KG1 (cell line): ENCODE data around the gene WDR41.
A peak's percentile ranks its signal among the peaks of the same experiment; 100 is the strongest.
"Not testable (repeated sequence)": the region's sequence is repeated elsewhere in the genome, so short reads cannot be mapped to it uniquely, and the experiment has no call there.

Experiments used
- DNase-seq: peaks from one replicate; lab custom pipeline; 2025; lab: John Stamatoyannopoulos, UW

The WDR41 gene, protein sequence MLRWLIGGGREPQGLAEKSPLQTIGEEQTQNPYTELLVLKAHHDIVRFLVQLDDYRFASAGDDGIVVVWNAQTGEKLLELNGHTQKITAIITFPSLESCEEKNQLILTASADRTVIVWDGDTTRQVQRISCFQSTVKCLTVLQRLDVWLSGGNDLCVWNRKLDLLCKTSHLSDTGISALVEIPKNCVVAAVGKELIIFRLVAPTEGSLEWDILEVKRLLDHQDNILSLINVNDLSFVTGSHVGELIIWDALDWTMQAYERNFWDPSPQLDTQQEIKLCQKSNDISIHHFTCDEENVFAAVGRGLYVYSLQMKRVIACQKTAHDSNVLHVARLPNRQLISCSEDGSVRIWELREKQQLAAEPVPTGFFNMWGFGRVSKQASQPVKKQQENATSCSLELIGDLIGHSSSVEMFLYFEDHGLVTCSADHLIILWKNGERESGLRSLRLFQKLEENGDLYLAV

DNA sequence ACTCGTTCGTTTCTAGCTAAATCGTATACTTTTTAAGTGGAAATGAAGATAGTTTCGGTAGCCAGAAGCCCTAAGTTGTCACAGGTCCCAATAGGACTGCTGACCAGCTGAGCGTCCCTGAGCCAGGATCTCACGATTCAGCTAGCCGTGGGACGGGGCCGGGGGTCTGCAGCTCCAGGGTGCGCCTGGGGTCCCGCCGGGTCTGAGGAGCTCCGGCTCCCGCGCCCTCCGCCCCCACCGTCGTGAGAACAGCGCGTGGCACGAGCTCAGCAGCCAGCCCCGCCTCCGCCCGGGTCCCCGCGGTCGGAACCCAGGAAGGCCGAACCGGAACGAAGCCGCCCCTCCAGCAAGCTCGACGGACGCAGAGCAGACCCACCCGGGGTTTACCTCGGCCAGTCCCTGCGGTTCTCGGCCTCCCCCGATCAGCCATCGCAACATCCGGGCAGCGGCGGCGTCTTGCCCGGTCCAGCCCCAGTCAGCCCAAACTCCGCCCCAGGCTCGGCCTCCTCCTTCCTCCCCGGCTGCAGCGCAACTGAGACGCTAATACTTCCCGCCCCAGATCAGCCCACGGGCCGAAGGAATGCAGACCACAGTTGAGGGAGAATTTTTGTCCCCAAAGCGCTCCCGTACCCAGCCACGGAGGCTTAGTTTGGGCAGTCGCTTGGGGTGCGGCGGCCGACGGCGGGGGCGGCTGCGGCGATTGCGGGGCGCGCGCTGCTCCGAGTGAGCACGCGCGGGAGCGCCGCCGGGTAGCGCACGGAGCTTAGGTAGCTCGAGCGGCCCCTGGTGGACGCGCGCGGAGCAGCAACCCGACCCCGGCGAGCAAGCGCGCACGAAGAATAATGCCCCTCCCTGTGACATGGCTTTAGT is at the start of gene WDR41:
TSS of gene WDR41 (minus strand) at position 534 of the 870 bp plus-strand sequence. CDS start at position 438, 96 bp downstream.
- peak; percentile 85 for DNase-seq

DNA sequence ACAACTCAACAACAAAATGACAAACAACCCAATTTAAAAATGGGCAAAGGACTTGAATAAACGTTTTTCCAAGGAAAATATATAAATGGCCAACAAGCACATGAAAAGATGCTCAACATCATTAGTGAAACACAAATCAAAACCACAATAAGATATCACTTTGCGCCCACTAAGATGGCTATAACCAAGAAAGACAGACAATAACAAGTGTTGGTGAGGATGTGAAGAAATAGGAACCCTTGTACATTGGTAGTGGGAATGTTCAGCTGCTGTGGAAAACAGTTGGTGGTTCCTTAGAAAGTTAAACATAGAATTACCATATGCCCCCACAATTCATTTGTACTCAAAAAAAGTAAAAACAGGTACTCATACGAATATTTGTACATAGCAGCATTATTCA is 39.2 kb upstream of the WDR41 start:
- no peak for DNase-seq

DNA sequence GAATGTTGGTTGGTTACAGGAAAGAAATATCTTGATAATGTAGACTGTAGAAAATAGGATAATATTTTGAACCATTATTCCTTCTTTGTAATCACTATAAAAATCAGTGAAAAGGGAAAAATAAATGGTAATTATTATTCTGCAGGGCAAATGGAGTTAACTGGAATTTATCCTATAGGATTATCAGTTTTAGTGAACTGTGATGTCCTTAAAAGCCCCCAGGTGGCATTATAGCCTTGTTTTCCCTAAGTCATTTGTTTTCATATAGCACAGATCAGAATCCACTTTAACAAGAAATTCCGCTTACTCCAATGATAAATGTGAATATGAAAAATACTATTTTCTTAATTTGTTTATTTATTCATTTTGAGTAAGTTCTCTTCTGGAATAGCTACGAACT is 26.2 kb upstream of the WDR41 start:
- DNase-seq = no peak

DNA sequence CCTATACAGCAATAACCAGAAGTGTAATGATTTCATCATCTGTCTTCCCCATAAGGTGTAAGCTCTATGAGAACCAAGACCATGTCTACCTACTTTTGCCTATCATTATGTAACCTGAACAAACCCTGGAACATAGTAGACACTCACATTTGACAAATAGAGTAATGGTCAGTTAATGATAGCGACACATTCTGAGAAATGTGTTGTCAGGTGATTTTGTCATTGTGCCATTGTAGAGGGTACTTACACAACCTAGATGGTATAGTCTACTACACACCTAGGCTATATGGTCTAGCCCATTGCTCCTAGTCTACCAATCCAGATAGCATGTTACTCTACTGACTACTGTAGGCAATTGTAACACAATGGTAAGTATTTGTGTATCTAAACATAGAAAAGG is 22.3 kb upstream of the WDR41 start:
- no peak for DNase-seq

DNA sequence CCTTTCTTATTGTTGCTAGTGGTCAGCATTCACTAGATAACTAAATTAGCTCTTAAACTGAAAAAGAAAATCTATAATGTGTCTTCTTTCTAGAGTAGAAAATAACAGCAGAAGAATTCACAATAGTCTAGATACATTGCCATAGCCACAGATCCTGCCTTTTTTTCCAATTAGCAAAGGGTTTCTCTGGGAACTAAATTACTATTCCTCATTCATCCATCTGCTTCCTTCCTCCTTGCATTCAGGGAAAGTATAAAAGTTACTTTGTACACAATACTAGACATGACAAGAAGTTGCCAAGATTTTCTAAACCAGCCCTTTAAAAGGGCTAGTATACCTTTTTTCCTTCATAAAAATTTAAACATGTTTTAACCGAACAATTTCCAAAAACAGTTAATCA is 21.2 kb upstream of the WDR41 start:
- DNase-seq = no peak

DNA sequence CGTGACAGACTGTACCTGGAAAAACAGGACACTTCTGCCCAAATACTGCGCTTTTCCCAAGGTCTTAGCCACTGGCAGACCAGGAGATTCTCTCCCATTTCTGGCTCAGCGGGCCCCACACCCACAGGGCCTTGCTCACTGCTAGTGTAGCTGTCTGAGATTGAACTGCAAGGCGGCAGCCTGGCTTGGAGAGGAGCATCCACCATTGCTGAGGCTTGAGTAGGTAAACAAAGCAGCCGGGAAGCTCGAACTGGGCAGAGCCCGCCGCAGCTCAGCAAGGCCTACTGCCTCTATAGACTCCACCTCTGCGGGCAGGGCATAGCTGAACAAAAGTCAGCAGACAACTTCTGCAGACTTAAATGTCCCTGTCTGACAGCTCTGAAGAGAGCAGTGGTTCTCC is 9.0 kb upstream of the WDR41 start:
- DNase-seq = not testable (repeated sequence)

DNA sequence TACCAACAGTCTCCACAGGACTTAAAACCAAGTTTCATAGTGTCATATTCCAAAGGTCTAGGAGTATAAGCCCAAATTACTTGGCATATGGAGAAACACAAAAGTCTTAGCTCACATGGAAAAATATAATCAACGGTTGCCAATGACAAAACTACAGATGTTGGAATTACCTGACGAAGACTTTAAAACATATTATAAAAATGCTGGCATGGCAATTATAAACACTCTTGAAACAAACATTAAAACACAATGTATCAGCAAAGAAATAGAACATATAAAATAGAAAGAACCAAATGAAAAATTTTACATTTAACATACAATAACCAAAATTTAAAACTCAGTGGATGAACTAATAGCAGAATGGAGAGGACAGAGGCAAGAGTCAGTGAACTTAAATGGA is 7.9 kb upstream of the WDR41 start:
- DNase-seq = no peak

DNA sequence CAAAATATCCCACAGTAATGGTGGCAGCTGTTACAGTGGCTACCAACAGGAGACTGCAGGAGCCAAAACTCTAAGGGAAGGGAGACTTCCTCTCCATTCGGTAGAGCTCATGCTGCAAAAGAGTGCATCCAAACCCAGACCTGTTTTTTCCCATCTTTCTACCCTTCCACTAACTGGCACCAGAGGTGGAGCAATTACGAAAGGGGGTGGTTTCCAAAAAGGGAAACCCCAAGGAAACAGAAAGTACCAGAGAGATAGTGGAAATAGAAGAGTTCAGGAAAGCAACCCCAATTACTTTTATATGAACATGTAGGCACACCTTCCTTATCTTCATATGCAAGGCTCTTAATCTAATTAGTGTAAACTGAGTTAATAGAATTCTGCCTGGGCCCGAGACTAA is 7.3 kb upstream of the WDR41 start:
- no peak for DNase-seq

DNA sequence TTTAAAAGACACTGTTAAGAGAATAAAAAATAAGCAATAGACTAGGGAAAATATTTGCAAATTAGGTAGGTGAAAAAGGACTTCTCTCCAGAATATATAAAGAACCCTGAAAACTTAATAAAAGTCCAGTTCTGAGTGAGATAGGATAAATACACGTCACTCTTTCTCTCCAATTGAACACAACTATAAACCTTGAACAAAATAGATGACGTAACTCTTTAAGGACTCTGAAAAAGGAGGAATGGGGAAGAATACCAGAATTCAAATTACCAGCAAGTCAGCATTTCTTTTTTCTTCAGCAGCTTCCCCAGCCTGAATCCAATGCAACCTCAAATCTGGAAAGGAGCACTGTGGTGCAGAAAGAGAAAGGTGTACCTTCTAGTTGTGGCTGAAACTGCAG is 6.8 kb upstream of the WDR41 start:
- DNase-seq = no peak

DNA sequence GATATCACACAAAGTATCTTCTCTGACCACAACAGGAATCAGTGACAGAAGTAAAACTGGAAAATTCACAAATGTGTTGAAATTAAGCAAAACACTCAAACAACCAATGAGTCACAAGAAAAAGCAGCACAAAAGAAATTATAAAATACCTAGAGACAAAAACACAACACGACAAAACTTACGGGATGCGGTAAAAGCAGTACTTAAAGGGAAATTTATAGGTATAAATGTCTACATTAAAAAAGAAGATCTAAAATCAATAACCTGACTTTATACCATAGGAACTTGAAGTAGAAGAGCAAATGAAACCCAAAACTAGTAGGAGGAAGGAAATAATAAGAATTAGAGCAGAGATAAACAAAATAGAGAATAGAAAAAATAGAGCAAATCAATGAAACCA is 2.8 kb upstream of the WDR41 start:
- no peak for DNase-seq

DNA sequence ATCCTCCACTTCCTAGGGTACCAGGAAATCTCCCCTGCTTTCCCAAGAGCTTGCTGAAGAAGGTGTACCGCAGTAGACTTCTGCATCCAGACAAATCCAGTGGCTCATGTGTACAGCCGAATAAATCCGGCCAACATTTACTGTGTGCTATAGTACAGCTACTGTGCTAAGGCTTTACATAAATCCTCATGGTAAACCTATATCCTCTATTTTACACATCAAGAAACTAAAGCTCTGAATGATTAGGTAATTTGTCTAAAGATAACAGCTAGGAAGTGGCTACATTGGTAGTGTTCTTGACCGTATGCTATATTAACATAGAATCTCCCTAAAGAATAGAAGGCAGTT is 511 bp upstream of the WDR41 start:
- no peak for DNase-seq

DNA sequence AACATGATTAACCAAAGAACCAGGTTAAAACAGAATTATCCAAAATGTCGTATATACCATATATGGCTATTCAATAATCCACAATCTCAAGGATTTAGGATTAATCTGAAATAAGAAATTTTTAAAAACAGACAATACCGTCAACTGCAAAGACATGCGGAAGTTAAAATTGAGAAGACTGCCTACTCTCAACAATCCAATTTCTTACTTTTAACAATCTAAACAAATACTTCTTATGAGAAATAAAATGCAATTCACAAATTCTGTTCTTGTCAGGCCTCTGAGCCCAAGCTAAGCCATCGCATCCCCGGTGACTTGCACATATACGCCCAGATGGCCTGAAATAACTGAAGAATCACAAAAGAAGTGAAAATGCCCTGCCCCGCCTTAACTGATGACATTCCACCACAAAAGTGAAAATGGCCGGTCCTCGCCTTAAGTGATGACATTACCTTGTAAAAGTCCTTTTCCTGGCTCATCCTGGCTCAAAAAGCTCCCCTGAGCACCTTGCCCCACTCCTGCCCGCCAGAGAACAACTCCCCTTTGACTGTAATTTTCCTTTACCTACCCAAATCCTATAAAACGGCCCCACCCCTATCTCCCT is 1.3 kb downstream of the WDR41 start:
- peak; percentile 18 for DNase-seq

DNA sequence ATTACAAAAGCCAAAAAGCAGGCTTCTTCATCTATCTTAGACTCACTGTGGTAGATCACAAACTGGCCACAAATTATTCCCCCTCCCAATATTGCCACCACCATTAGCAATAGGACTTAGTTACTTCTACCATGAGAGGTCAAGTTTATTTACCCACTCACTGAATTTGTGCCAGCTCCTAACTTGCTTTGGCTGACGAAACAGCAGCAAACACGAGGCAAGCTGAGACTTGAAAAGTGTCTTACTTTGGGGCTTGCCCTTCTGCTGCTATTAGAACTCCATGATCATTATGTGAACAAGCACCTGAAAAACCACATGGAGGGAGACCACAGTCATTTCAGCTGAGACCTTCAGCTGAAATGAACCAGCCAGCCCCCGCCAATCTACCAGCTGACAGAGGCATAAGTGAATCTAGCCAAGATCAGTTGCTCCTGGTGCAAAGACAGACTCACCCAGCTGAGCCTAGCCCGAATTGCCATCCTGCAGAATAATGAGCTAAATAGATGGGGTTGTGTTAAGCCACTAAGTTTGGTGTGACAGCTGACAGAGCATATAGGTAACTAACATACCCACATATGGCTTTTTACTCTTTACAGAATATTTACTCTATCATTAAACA is 5.7 kb downstream of the WDR41 start:
- DNase-seq = no peak

DNA sequence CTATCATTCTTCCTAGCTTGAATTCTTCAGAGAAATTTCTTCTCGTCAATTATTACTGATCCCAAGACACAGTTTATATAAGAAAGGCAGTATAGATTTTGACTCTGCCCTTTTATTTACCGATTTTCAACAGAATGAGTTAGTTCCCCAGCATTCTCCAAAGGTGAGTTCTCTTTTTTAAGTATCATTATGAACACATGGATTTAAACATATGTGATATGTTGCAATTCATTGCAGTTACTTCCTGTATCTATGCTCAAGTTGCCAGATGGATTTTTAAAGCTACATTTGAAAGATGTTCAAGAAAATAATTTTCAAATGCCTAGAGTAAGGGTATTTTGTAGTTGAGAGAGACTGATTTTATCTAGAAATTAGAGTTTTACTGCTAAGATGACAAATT is 8.4 kb downstream of the WDR41 start:
- DNase-seq = peak; percentile 4

DNA sequence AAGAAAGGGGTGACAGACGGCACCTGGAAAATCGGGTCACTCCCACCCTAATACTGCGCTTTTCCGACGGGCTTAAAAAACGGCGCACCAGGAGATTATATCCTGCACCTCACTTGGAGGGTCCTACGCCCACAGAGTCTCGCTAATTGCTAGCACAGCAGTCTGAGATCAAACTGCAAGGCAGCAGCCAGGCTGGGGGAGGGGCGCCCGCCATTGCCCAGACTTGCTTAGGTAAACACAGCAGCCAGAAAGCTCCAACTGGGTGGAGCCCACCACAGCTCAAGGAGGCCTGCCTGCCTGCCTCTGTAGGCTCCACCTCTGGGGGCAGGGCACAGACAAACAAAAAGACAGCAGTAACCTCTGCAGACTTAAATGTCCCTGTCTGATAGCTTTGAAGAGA is 17.1 kb downstream of the WDR41 start:
- not testable (repeated sequence) for DNase-seq

DNA sequence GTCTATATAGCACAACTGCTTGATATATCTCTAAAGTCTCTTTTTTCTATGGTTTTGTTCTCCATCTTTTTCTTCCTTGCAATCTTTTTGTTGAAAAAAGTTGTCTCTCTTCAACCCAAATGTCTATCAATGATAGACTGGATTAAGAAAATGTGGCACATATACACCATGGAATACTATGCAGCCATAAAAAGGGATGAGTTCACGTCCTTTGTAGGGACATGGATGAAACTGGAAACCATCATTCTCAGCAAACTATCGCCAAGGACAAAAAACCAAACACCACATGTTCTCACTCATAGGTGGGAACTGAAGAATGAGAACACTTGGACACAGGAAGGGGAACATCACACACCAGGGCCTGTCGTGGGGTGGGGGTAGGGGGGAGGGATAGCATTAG is 23.2 kb downstream of the WDR41 start:
- DNase-seq = not testable (repeated sequence)

DNA sequence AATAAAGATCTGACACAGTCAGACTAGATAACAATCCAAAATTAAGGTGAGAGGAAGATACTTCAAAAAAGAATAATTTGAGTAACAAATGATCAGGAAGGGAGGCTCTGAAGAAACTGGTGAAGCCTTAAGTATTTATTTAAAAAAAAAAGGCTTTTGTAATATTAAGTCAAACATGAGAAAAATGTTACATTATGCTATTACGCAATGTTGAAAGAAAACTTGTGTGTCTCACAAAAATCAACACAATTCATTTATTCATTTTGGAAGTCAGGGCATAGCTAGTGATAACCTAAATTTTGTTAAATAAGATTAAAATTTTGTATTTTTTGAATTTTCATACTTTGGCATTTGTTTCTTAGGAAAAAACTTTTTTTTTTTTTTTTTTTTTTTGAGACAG is 28.2 kb downstream of the WDR41 start:
- DNase-seq = no peak

DNA sequence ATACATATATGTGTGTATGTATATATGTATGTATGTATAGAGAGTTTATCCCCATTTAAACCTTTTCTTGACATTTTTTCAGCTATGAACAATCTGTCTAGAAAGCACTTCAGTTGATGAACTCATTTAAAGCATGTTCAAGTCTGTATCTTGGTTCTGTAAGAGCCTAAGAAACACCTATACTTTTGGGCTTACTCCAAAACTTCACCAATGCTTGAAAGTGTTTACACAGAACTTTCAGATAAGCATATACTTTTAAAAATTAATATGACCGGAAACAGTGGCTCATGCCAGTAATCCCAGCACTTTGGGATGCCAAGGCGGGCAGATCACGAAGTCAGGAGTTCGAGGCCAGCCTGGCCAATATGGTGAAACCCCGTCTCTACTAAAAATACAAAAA is 30.8 kb downstream of the WDR41 start:
- DNase-seq = no peak

DNA sequence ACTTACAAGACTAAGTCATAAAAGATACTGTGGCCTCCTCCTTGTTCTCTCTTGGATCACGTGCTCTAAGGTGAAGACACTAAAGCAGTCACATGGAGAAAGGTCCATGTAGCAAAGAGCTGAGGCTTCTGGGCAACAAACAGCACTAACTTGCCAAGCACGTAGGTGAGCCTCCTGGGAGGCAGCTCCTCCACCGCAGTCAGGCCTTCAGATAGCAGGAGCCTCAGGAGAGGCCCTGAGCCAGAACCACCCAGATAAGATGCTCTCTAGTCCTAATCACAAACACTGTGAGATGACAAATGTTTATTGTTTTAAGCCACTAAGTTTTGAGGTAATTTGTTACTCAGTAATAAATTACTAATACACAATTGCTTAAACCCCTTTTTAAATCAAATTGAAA is 38.0 kb downstream of the WDR41 start:
- DNase-seq = no peak

DNA sequence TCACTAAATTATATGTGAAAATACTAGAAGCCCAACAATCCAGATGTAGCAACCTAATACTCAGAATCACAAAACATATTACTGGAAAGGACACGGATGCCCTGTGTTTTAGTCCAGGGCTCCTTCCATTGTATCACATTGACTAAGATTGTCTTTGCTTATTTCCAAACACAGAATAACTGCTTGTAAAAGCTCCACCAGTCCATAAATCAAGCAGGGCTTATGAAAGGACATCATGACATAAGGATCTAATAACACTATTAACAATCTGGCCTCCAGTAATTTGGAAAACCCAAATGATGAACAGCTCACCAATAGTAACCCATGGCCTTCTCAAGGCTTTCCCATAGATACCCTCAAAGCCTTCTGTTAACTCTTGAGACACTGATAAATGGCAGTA is 39.8 kb downstream of the WDR41 start:
- no peak for DNase-seq

DNA sequence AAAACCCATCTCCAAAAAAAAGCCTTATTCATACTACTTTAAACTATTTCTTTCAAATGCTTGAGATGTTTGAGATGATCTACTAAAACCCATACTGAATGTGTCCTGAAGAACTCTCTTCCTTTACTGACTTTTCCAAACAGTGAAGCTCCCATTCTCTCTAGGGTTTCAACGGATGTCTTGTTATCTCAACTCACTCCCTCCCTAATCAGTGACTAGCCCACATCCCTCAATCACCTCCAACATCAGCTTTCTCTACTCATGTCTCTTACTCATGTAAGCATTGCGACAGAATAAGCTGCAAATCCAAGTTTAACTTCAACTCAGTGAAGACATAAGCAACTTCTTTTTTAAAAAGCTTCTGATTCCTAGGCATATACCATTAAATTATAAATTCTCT is 42.1 kb downstream of the WDR41 start:
- no peak for DNase-seq

DNA sequence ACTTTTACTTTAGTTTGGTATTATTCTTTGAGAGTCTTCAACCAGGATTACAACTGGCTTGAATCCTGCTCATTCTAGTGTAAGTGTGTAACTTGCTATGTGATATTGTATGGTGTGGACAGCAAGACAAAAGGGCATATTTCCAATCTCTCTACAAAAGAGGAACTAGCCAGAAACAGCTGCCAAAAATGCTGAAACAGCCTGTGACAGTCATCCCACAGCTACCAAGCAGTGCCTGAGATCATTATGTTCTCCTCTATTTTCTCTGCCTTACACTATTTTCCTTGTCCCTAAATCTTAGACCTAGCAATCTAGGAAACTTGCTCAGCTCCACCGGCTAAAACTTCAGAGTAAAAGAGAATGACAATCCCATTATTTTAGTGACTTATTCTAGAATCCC is 42.8 kb downstream of the WDR41 start:
- DNase-seq = peak; percentile 10
